HUES64 (cell line): Measurements from ENCODE around the gene IL11.

Experiments
- H3K27ac ChIP-seq: 2 replicates; pipeline ENCODE4 v1.7.0; 2013; ENCODE audit warnings: low read depth, low read length, inconsistent platforms
- H3K27me3 ChIP-seq: 2 replicates; pipeline ENCODE4 v1.6.1; 2013; ENCODE audit warnings: mild to moderate bottlenecking, low read length; ENCODE audit not compliant: insufficient read depth
- H3K36me3 ChIP-seq: 2 replicates; pipeline ENCODE4 v1.6.1; 2013; ENCODE audit warnings: mild to moderate bottlenecking, low read length; ENCODE audit not compliant: insufficient read depth
- H3K4me1 ChIP-seq: 2 replicates; pipeline ENCODE4 v1.6.1; 2013; ENCODE audit warnings: mild to moderate bottlenecking, low read length, moderate library complexity; ENCODE audit not compliant: insufficient read depth
- H3K4me3 ChIP-seq: 2 replicates; pipeline ENCODE4 v1.5.1; 2013; ENCODE audit warnings: mild to moderate bottlenecking, low read length, moderate library complexity
- H3K9ac ChIP-seq: 2 replicates; pipeline ENCODE4 v1.6.1; 2013; ENCODE audit warnings: mild to moderate bottlenecking, low read depth, low read length
- H3K9me3 ChIP-seq: 2 replicates; pipeline ENCODE4 v1.6.1; 2013; ENCODE audit warnings: low read depth, low read length; ENCODE audit not compliant: insufficient read depth
- WGBS: fragments of 150-250, 120-280 bp; methylation state at CpG from one replicate; pipeline ENCODE4 v1.1.7; 2013; ENCODE audit warnings: missing lambda C conversion rate; 5-methylcytosine and 5-hydroxymethylcytosine counted together

The IL11 gene

GRCh38 chr19:55346725-55347441 is 23.4 kb downstream of the IL11 start:
- H3K27ac ChIP-seq: peak overlapping the region; percentile 95; the same call in 1 of the 2 replicates
- H3K4me3 ChIP-seq: no peak overlapping the region
- peaks cover 20% of the 10 kb centered on the region for H3K36me3 ChIP-seq
- peaks cover 6% of the 10 kb centered on the region; the same call in 1 of the 2 replicates for H3K27me3 ChIP-seq
- peaks cover 22% of the 10 kb centered on the region for H3K4me1 ChIP-seq
- WGBS: 92% methylated on average over 41 of the region's 41 CpGs
- H3K9me3 ChIP-seq: no peaks in the 10 kb centered on the region
- H3K9ac ChIP-seq: no peak overlapping the region

GRCh38 chr19:55345818-55346724 is 24.2 kb downstream of the IL11 start:
- Histone ChIP-seq H3K27ac (0 out of 2 replicates have a peak overlapping the region, but pooled peaks have one; percentile 18), H3K36me3 (peaks cover 21% of the 10 kb centered on the region), H3K9me3 (no peaks in the 10 kb centered on the region), H3K9ac (no peak overlapping the region), H3K4me1 (peaks cover 28% of the 10 kb centered on the region), H3K27me3 (0 out of 2 replicates have a peak, but pooled peaks cover under 1% of the 10 kb centered on the region), H3K4me3 (no peak overlapping the region)
- WGBS: 93% methylated on average over 43 of the region's 43 CpGs

- Histone ChIP-seq H3K36me3 (peaks cover 21% of the 10 kb centered on the region), H3K4me1 (peaks cover 24% of the 10 kb centered on the region), H3K4me3 (no peak overlapping the region), H3K9me3 (no peaks in the 10 kb centered on the region), H3K27ac (no peak overlapping the region), H3K27me3 (no peaks in the 10 kb centered on the region), H3K9ac (no peak overlapping the region)
- 91% methylated on average over 22 of the region's 22 CpGs for WGBS
Measured at GRCh38 chr19:55345101-55345817, 25.0 kb downstream of the IL11 start.

- 94% methylated on average over 9 of the region's 9 CpGs for WGBS
- Histone ChIP-seq H3K4me1 (peaks cover 21% of the 10 kb centered on the region), H3K4me3 (no peak overlapping the region), H3K9me3 (no peaks in the 10 kb centered on the region), H3K36me3 (peaks cover 21% of the 10 kb centered on the region), H3K27ac (no peak overlapping the region), H3K27me3 (no peaks in the 10 kb centered on the region), H3K9ac (no peak overlapping the region)
Measured at GRCh38 chr19:55344444-55344843, 25.8 kb downstream of the IL11 start.

- Histone ChIP-seq H3K4me3 (peak overlapping the region; percentile 30), H3K9ac (no peak overlapping the region), H3K36me3 (peaks cover 21% of the 10 kb centered on the region), H3K4me1 (peaks cover 12% of the 10 kb centered on the region), H3K27ac (0 out of 2 replicates have a peak overlapping the region, but pooled peaks have one; percentile 15), H3K27me3 (no peaks in the 10 kb centered on the region), H3K9me3 (no peaks in the 10 kb centered on the region)
- 82% methylated on average over 50 of the region's 50 CpGs for WGBS
Measured at GRCh38 chr19:55341595-55342531, 28.4 kb downstream of the IL11 start.

- Histone ChIP-seq H3K27ac (peak overlapping the region; percentile 73; the same call in 1 of the 2 replicates), H3K4me3 (peak overlapping the region; percentile 72), H3K27me3 (no peaks in the 10 kb centered on the region), H3K4me1 (peaks cover 12% of the 10 kb centered on the region), H3K36me3 (peaks cover 21% of the 10 kb centered on the region), H3K9me3 (no peaks in the 10 kb centered on the region), H3K9ac (no peak overlapping the region)
- 4% methylated on average over 11 of the region's 15 CpGs for WGBS
Measured at GRCh38 chr19:55341171-55341588, 29.1 kb downstream of the IL11 start.

- H3K27me3 ChIP-seq: no peaks in the 10 kb centered on the region
- WGBS: under 1% methylated on average over 22 of the region's 24 CpGs
- peak overlapping the region; percentile 72 for H3K4me3 ChIP-seq
- peak overlapping the region; percentile 63 for H3K9ac ChIP-seq
- H3K9me3 ChIP-seq: no peaks in the 10 kb centered on the region
- H3K36me3 ChIP-seq: peaks cover 21% of the 10 kb centered on the region
- peaks cover 12% of the 10 kb centered on the region for H3K4me1 ChIP-seq
- peak overlapping the region; percentile 73; the same call in 1 of the 2 replicates for H3K27ac ChIP-seq
Measured at GRCh38 chr19:55340784-55341147, 29.5 kb downstream of the IL11 start.

- Histone ChIP-seq H3K4me3 (peak overlapping the region; percentile 72), H3K4me1 (peaks cover 12% of the 10 kb centered on the region)
- WGBS: 3% methylated on average over 44 of the region's 44 CpGs
Measured at GRCh38 chr19:55339889-55340783, 30.1 kb downstream of the IL11 start.

GRCh38 chr19:55339105-55339888 is 31.0 kb downstream of the IL11 start, which contains the start of gene KMT5C:
TSS of gene KMT5C (plus strand) at chr19:55339876. CDS start at chr19:55341937, 2,061 bp downstream.
- under 1% methylated on average over 62 of the region's 63 CpGs for WGBS
- peak within 1 kb of the TSS; percentile 72 for H3K4me3 ChIP-seq
- peaks cover 21% of the 10 kb centered on the region for H3K36me3 ChIP-seq
- no peaks in the 10 kb centered on the region for H3K9me3 ChIP-seq
- H3K4me1 ChIP-seq: peaks cover 12% of the 10 kb centered on the region
- no peaks in the 10 kb centered on the region for H3K27me3 ChIP-seq
- peak within 1 kb of the TSS; percentile 98 for H3K27ac ChIP-seq
- H3K9ac ChIP-seq: peak within 1 kb of the TSS; percentile 92

More at GRCh38 chr19:55339889-55340783, 30.1 kb downstream of the IL11 start:
- H3K36me3 ChIP-seq: peaks cover 21% of the 10 kb centered on the region
- H3K27ac ChIP-seq: peak overlapping the region; percentile 73; the same call in 1 of the 2 replicates
- H3K9ac ChIP-seq: peak overlapping the region; percentile 63
- H3K27me3 ChIP-seq: no peaks in the 10 kb centered on the region
- no peaks in the 10 kb centered on the region for H3K9me3 ChIP-seq
